Fibroblast of lung (primary cell): ENCODE measurements around the gene ANAPC16.

Experiments
- EZH2 ChIP-seq: IDR thresholded peaks from 2 replicates; pipeline ENCODE4 v1.5.1; 2012; ENCODE audit warnings: low read length, control low read depth, mild to moderate bottlenecking; ENCODE audit errors: missing control alignments
- TF ChIP-seq, protein P1 (sequence below), 2 donors: IDR thresholded peaks in 1 of 2; conservative IDR thresholded peaks in 1 of 2; 1 replicate in 1 of 2; 2 replicates in 1 of 2; pipeline ENCODE4 v1.5.1; 2011 to 2012; ENCODE audit warnings: low read length in 2 of 2, control low read depth in 1 of 2, inconsistent platforms in 1 of 2, low read depth in 1 of 2, mild to moderate bottlenecking in 1 of 2

GRCh38 chr10:72264536-72264935 lies 48.7 kb downstream of the ANAPC16 start:
- TF ChIP-seq, protein P1, sequence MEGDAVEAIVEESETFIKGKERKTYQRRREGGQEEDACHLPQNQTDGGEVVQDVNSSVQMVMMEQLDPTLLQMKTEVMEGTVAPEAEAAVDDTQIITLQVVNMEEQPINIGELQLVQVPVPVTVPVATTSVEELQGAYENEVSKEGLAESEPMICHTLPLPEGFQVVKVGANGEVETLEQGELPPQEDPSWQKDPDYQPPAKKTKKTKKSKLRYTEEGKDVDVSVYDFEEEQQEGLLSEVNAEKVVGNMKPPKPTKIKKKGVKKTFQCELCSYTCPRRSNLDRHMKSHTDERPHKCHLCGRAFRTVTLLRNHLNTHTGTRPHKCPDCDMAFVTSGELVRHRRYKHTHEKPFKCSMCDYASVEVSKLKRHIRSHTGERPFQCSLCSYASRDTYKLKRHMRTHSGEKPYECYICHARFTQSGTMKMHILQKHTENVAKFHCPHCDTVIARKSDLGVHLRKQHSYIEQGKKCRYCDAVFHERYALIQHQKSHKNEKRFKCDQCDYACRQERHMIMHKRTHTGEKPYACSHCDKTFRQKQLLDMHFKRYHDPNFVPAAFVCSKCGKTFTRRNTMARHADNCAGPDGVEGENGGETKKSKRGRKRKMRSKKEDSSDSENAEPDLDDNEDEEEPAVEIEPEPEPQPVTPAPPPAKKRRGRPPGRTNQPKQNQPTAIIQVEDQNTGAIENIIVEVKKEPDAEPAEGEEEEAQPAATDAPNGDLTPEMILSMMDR (conservative IDR thresholded peaks at IDR 0.05 in 1 of 2, IDR thresholded peaks at IDR 0.05 in 1 of 2; ENCODE audit: low read depth in 1 of 2, low read length in 2 of 2), result no peak
- no peak for TF ChIP-seq EZH2
